GM19438 (cell line): ENCODE results near the gene SDCBP2.

Experiments used
- ATAC-seq: cut with Tn5 transposase; IDR thresholded peaks from one replicate; pipeline ENCODE4 v1.9.1; 2021; ENCODE audit warnings: low read depth; ENCODE audit not compliant: unreplicated experiment

SDCBP2 gene

DNA sequence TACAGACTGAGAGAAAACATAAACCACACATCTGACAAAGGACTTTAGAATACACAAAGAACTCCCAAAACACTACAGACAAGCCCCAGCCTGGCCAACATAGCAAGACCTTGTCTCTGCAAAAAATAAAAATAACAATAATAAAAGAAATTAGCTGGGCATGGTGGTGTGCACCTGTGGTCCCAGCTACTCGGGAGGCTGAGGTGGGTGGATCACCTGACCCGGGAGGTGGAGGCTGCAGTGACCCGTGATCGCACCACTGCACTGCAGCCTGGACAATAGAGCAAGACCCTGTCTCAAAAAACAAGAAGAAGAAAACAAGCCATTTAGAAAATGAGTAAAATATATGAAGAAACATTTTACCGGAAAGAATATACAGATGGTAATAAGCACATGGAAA, 13.1 kb downstream of the SDCBP2 start:
- no peak for ATAC-seq

DNA sequence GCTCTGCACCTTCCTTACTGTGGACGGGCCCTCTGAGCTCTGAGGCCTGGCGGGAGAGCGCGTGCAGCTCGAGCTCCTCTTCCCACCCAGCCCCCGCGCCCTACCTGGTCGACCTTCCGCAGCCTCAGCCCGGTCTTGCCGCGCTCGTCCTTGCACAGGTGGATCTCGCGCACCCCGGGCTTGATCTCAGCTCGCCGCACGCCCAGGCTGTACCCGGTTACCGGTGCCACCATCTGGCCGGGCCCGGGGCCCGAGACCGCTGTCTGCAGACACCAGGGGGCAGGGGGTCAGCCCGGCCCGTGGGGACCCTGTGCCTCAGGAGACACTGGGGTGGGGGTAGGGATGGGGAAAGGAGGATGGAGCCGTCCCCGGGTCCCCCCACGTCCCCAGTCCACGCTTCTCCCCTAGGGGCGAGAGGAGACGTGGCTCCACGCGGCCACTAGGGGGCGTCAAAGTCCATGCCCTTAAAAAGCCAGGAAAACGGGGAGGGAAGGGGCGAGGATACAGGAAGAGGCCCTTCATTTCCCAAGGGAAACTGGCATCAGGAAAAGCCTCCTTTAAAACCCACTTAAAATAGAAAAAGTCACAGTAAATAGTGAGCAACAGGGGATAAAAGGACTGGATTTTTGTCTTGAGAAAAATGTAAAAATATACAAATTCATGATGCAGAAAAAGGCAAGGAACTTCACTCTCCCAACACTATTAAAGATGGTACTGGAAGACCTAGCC, 15.5 kb downstream of the SDCBP2 start:
- ATAC-seq = no peak

DNA sequence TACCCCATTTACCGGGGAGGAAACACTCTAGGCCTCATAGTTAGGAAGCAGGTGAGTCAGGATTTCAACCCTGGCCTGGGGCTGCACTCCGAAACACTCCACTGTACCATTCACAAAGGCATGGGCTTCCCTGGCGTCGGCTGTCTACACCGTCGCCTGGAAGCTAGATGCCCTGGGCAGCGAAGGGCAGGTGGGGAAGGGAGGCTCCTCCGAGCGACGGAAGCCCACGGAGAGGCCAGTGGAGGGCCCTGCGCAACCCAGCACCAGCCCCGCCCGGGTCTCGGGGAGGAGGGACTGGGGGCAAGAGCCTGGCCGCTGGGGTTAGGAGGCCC, 16.1 kb downstream of the SDCBP2 start:
- ATAC-seq = no peak

DNA sequence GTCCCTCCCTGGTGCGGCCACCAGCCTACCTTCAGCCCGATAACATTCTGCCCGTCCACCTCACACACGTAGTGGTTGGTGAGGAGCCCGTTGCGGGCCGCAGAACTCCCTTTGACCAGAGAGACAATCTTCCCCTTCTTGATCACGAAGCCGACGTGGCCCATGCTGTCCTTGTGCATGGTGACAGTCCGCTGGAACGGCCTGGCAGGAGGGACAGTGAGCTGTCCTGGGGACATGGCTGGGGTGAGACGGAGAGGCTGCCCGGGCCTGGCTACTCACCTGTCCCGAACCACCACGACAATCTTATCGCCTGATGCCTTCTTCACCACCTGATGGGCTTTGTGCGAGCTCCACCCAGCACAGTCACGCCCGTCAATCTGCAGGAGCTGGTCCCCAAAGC, 16.6 kb downstream of the SDCBP2 start:
- ATAC-seq = no peak

DNA sequence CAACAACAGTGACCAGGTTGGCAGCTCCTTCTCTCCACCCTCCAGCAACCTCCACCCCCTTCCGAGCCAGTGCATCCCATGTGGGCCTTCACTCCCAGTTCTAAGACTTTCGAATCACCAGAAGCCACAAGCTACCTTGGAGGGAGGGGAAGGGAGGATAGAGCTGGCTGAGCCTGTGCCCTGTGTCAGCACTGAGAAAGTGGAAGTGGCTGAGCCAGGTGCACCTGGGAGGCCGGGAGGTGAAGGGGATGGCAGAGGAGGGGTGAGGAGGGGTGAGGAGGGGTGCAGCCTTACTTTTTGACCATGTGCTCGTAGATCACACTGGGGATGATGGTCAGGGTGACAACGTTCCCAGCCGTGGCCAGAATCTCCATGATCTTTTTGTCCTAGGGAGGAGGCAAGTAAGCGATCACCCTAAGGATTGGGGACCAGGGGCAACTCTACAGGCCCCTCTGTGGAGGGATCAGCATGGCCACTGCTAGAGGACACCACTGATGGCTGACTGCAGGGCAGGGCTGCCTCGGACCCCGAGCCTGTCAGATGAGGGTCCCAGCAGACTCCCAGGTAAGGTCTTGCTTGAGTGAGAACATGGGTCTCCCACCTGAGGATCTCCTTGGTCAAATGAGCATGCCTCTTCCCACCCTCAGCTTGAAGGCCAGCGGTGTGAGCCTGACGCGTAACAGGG, 18.3 kb downstream of the SDCBP2 start:
- no peak for ATAC-seq

DNA sequence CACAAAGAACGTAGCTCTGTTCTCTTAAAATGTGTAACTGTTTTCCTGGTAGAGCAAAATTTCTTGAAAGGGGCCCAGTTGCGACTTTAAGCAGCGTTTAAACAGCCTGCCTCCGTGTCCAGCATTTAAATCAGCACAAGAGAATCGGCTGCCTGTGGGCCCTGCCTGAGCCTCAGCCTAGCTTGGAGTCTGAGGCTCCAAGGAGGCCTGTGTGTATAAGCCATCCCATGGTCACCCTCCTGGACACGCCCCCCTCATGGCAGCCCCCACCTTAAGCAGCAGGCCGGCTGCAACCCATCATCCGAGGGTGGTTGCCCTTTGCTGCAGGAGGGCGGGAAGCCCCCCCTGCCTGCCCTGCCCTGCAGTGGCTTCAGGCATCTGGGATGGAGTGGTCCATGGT, 18.9 kb downstream of the SDCBP2 start:
- no peak for ATAC-seq

DNA sequence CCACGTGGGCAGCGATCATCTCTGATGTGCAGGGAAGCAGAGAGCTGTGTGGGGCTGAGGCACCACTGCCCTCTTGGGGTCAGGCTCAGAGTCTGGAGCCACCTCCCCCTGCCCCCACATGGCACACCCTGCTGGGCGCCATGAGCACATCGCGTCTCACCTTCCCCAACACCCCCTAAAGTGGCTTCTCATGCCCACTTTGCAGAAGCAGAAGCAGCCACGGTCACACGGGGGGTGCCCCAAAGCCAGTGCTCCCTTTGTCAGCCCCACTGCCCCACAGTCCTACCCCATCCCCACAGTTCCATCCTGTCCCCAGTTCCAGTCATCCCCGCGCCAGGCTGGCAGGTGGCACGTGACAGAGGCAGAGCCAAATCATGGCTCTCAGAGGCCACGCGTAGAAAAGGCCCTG, 19.5 kb downstream of the SDCBP2 start:
- no peak for ATAC-seq

DNA sequence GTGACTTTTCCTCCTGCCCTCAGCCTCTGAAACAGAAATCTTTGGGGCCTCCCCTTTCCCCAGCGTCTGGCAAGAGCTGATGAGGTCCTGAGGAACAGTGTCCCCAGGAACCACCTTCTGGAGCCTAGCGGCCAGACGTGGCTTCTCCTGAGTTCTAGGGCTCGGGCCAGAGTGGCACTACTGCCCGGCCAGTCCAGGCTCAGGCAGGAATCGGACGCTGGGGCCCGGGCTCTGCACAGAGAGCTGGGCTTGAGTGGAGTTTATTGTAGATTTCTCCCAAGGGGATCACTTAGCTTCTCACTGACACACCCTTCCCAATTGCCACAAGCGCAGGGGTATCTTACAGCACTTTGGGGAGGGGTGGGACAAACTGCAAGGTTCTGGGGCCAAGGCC, 20.2 kb downstream of the SDCBP2 start:
- ATAC-seq = no peak

DNA sequence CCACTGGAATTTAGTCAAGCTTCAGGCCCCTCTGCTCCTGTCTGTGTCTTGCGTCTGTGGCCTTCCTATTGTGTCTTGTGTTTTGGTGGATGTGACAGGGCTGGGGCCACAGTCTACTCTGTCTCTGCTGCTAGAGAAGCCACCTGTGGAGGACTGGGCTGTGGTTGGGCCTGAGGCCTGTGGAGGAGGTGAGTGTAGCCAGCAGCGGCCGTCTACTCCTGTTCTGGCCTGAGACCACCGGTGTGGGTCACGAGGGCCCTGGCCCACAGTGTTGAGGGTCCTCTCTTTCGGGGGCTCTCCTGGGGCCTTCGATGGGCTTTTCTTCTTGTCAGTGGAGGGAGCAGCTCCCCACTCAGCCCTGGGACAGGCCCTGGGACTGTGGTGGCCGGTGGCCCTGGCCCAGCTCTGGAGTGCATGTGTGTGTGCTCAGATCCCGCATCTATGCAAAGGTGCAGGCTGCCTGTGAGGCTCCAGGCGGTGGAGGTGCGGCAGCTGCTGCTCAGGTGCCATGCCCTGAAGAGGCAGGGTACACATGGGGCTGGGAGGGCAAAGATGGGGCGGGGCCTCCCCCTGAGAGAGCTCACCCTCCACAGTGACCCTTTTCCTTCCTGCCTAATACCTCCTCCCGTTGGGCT, 20.8 kb downstream of the SDCBP2 start:
- ATAC-seq = no peak

DNA sequence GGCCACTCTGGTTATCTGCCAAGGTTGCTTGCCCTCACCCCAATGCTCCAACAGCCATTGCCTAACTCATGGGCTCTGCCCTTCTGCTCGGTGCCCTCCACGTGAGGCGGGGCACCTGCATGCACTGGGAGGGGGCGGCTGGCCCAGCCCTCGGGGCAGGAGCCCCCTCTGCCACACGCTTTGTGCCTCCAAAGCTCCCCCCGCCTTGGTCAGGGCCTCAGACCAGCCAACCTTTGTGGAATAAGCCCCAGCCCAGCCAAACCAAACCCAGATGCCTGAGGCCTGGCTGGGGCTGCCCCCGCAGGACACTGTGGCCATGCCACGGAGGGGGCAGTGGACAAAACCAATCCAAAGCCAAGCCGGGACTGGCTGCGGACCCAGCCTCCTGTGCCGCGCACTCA, 21.4 kb downstream of the SDCBP2 start:
- ATAC-seq = no peak

DNA sequence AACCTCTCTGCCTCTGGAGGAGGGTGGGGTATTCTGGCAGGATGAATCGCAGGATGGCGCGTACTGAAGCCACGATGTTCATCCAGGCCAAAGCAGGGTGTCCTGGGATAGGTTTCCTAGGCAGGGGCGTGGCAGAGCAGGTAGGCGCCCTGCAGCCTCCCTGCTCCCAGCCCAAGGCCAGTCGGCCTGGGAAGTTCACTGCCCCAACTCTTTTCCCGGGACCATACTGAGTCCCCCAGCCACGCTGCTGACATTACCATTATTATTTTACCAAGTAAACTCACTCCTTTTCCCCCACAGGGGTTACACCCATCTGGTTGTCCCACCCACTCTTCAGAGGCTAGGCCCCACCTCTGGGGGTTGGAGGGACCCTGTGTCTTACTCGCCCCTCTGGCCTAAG, 21.8 kb downstream of the SDCBP2 start:
- ATAC-seq = no peak

DNA sequence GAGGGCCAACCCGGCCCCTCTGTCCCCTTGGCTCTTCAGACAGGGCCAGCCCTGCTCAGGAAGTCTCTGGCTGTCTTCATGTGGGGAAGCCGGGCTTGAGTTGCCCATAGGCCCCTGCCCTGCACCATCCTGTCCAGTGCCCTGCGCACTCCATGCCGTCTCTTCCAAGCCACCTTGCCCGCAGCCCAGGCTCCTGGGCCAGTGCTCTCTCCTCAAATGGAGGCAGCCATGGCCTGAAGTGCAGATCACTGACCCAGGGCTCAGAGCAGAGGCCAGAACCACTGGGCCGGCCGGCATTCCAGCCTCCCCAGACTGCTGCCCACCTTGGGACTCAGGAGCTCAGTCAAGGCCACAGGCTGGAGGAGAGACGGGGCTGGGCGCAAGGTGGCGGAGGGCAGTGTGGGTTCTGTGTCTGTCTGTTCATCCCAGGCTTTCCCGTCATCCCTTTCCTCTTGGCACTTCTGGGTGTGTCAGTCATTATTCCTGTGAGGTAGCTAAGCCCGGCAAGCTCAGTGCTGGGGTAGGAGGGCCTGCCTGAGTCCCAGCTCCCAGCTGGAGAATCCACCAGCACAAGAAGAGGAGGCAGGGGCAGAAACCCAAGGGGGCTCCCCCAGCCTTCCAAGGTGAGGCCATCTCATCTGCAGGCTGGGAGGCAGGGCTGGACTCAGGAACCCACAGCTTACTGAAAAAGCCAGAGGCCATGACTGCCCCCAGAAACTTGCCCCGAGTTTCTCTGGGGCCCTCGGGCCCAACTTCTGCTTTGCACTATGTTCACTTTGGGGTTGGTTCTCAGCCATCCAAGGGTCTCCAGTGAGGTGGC, 22.4 kb downstream of the SDCBP2 start:
- ATAC-seq = no peak

DNA sequence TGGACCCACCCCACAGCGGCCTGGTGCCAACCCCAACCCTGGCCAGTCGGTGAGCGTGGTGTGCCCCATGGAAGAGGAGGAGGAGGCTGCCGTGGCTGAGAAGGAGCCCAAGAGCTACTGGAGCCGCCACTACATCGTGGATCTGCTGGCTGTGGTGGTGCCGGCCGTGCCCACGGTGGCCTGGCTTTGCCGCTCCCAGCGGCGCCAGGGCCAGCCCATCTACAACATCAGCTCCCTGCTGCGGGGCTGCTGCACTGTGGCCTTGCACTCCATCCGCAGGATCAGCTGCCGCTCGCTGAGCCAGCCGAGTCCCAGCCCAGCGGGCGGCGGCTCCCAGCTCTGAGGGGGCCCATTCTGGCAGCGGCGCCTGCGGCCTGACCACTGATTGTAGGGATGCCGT, 23.2 kb downstream of the SDCBP2 start:
- ATAC-seq = no peak

DNA sequence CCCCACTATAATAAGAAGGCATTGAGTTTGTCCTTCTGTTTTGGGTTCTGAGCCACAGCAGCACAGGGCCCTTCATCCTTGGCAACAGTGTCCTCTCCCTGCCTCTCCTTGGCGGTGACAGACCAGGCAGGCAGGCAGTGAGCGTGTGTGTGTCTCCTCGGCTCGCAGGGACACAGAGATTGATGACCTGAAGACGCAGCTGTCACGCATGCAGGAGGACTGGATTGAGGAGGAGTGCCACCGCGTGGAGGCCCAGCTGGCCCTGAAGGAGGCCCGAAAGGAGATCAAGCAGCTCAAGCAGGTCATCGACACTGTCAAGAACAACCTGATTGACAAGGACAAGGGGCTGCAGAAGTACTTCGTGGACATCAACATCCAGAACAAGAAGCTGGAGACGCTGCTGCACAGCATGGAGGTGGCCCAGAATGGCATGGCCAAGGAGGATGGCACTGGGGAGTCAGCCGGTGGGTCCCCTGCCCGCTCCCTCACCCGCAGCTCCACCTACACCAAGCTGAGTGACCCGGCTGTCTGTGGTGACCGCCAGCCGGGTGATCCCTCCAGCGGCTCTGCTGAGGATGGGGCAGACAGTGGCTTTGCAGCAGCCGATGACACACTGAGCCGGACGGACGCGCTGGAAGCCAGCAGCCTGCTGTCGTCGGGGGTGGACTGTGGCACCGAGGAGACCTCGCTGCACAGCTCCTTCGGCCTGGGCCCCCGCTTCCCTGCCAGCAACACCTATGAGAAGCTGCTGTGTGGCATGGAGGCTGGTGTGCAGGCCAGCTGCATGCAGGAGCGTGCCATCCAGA, 24.0 kb downstream of the SDCBP2 start:
- ATAC-seq = no peak

DNA sequence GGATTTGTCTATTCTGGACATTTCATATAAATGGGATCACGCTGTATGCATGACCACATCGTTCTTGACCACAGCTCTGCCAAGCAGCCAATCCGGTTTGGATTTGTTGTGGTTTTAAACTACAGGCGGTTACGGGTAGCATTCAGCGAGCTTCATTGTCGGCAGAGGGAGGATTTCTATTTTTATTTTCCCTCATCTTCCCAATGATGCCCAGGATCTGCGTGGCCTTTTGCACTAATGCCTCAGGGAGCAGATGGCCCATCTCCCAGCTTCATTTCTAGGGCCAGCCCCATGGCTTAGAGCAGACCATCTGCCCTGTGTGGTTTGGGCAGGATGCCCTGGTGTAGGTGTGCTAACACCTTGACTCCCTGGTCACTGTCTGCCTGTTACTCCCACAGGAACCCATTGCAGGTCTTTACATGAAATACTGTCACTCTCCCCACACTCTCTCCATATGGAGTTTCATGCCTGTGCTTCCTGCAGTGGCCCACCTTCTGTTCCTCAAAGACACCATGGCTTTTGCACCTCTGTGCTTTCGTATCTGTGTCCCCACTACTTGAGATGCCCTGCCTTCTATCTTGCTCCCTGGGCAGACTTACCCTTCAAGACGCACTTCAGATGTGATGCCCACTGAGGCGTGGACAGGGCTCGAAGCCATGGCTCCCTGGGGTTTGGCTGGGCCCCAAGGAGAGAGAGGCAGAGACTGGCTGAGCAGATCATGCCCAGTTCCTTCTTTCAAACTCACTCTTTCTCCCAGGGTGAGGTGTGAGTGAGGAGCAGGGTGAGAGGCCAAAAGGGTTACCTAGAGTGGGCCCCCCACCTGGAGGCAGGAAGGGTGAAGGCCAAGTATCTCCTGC, 26.0 kb downstream of the SDCBP2 start:
- ATAC-seq = no peak

DNA sequence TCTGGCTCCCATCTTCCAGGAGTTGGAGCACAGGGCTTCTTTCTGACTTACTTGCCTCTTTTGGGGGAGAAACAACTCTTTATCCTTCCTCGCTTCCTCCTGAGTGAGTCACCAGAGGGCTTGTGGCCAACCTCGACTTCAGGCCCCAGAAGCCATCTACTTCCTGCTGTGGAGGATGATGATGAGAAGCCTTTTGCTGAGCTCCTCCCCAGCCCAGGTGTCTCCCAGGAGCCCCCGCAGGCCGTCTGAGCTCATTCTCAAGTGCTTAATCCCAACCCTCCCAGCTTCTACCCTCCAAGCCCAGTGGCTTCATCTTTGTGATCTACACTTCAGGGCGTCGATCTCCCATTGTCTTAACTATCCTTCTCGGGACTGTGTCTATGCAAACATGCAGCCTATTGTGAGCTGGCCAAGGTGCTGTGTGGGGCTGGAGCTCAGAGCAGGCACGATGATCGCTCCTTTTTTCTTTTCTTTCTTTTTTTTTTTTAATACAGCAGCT, 27.9 kb downstream of the SDCBP2 start:
- no peak for ATAC-seq

DNA sequence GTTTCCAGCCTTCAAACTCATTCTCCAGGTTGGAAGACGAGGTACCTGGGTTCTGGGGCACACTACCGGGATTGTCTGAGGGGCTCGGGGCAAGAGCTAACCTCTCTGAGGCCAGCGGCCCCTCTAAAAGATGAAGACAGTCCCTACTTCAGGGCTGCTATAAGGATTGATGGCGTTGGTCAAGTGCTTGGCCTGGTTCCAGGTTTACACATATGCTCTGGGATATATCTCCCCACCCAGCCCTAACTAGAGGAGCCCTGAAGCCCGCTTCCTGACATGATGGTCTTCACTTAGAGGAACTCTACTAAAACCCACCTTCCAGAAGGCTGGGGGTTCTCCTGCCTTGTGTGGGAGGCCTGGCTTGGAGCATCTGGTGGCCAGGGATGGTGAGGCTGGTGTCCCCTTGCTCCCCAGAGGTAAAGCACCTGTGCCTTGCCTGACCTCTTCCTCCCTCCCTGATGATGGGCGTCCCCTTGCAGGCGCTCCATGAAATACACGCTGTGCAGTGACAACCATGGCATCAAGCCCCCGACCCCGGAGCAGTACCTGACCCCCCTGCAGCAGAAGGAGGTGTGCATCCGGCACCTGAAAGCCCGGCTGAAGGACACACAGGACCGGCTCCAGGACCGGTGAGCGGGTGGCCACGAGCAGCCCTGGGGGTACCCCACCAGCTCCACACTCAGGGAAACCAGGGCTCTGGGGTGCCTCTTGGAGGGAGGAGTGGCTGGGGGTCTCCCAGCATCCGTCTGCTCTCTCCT, 28.7 kb downstream of the SDCBP2 start:
- ATAC-seq = no peak

DNA sequence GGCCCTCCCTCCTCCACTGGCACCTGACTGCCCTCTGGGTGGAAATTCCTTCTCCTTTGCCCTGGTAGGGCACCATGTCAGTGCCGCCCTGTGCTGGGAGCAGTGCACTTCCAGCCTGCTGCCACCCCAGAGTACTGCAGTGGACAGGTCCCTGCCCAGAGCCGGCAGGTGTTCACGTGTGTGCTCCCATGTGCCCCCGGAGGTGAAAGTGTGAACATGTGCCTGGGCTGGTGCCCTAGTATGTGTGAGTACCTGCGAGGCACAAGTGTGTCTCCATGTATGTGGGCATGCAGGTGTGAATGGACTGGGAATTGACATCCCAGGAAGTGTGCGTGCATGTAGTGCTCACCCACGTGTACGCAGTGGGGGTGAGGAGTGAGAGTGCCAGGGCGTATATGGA, 29.4 kb downstream of the SDCBP2 start:
- no peak for ATAC-seq
